ENCODE results near the gene ADAMTS3.
"Not testable (repeated sequence)": the region's sequence is repeated elsewhere in the genome, so short reads cannot be mapped to it uniquely, and the experiment has no call there.

ADAMTS3 gene

DNA sequence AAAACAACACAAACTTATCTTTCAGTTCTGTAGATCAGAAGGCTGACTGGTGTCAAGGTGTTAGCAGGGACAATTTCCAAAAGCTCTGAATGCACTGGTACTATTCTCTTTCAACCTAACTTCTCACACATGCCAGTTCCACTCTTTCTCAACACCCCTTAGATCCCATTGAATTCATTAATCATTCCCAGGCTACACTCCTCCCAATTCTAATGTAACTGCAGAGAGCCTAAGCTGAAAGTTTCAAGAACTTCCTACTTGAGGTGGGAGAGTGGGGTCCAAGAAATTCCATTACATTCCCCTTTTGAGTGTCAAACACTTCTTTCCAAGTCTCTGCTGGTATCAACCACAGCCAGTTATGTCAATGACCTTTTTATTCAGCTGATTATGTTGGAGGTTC, 142.0 kb downstream of the ADAMTS3 start:
- no peak overlapping the region for H3K4me3 ChIP-seq (replicated peaks in 1 of 2; ENCODE audit: low read depth in 2 of 2, low read length in 2 of 2)
- no peak for DNase-seq (ENCODE audit: low read depth in 2 of 2)
- TF ChIP-seq, protein P1, sequence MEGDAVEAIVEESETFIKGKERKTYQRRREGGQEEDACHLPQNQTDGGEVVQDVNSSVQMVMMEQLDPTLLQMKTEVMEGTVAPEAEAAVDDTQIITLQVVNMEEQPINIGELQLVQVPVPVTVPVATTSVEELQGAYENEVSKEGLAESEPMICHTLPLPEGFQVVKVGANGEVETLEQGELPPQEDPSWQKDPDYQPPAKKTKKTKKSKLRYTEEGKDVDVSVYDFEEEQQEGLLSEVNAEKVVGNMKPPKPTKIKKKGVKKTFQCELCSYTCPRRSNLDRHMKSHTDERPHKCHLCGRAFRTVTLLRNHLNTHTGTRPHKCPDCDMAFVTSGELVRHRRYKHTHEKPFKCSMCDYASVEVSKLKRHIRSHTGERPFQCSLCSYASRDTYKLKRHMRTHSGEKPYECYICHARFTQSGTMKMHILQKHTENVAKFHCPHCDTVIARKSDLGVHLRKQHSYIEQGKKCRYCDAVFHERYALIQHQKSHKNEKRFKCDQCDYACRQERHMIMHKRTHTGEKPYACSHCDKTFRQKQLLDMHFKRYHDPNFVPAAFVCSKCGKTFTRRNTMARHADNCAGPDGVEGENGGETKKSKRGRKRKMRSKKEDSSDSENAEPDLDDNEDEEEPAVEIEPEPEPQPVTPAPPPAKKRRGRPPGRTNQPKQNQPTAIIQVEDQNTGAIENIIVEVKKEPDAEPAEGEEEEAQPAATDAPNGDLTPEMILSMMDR (IDR thresholded peaks at IDR 0.05; ENCODE audit: low read depth, low read length) = no peak

DNA sequence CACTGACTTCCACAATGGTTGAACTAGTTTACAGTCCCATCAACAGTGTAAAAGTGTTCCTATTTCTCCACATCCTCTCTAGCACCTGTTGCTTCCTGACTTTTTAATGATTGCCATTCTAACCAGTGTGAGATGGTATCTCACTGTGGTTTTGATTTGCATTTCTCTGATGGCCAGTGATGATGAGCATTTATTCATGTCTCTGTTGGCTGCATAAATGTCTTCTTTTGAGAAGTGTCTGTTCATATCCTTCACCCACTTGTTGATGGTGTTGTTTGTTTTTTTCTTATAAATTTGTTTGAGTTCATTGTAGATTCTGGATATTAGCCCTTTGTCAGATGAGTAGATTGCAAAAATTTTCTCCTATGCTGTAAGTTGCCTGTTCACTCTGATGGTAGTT, 143.1 kb downstream of the ADAMTS3 start:
- not testable (repeated sequence) for H3K4me3 ChIP-seq (replicated peaks in 1 of 2; ENCODE audit: low read depth in 2 of 2, low read length in 2 of 2); DNase-seq (ENCODE audit: low read depth in 2 of 2)

DNA sequence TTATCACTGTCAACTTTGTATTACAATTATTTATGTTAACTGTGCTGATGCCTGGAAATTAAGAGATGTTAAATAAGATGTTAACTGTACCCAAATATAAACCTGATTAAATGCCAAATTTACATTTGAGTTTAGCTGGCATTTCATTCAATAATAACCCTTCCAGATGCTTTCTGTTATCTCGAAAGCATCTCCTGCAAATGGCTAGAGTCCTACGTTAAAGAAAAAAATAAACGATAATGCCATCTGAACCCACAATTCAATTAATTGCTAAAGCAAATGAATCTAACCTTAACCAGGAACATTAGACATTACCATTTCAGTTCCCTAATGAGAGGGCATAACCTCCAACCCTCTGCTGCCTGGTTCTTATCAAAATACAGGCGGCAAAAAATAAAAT, 145.0 kb downstream of the ADAMTS3 start:
- TF ChIP-seq, protein P1 (IDR thresholded peaks at IDR 0.05; ENCODE audit: low read depth, low read length) = no peak
- no peak overlapping the region for H3K4me3 ChIP-seq (replicated peaks in 1 of 2; ENCODE audit: low read depth in 2 of 2, low read length in 2 of 2)
- no peak for DNase-seq (ENCODE audit: low read depth in 2 of 2)

DNA sequence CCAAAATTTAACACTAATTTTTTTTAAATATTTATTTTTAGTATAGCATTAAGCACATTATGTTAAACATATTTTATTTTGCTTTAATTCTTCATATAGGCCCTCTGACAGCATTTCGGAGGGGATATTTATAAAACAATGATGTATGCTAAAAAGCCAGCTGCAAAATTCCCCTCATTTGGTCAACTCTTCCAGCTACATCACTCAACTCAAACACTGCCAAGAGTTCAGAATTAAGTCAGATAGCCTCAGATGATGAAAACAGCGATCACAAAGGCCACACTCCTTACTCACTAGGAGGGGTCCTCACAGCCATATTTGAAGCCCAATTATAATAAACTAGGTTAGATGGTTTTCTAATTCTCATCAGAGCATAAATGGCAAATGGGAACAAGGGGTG, 146.6 kb downstream of the ADAMTS3 start:
- TF ChIP-seq, protein P1 (IDR thresholded peaks at IDR 0.05; ENCODE audit: low read depth, low read length) = no peak
- DNase-seq (ENCODE audit: low read depth in 2 of 2) = no peak
- H3K4me3 ChIP-seq (replicated peaks in 1 of 2; ENCODE audit: low read depth in 2 of 2, low read length in 2 of 2) = no peak overlapping the region

DNA sequence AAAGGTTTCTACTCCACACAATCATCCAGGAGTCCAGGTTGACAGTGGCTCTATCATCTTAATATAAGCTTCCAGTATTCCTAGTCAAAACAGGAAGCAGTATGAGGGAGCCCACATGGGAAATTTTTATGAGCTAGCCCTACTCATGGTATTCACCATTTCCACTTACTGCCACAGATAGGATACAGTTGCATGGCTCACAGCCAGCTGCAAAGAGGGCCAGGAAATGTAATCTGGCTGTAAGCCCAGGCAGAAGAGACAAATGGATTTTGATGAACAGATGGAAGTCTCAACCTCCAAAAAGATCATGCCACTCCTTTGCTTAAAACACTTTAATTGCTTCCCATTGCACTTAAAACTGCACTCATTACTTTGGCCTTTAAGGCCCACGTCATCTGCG, 150.6 kb downstream of the ADAMTS3 start:
- TF ChIP-seq, protein P1 (IDR thresholded peaks at IDR 0.05; ENCODE audit: low read depth, low read length) = no peak
- DNase-seq (ENCODE audit: low read depth in 2 of 2) = peak; percentile 65 to 84
- no peak overlapping the region for H3K4me3 ChIP-seq (replicated peaks in 1 of 2; ENCODE audit: low read depth in 2 of 2, low read length in 2 of 2)

DNA sequence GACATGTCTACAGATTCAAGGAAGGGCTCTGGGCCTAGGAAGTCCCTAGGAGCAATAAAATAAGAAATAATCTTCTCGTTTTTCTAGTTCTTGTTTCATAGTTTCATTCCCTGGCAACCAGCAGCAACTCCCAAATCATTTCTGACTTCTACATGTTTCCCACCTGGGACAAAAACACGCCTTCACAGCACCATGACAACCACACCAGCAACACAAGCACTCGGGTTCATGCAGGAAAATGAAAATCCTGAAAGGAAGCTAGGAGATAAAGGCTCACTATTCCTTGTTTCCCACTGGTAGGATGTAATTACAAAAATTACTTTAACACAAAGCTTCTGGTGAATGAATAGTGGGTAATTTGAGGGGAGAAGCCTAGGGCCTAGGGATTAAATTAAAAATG, 158.9 kb downstream of the ADAMTS3 start:
- H3K4me3 ChIP-seq (replicated peaks in 1 of 2; ENCODE audit: low read depth in 2 of 2, low read length in 2 of 2) = no peak overlapping the region
- TF ChIP-seq, protein P1 (IDR thresholded peaks at IDR 0.05; ENCODE audit: low read depth, low read length) = no peak
- DNase-seq (ENCODE audit: low read depth in 2 of 2) = no peak

DNA sequence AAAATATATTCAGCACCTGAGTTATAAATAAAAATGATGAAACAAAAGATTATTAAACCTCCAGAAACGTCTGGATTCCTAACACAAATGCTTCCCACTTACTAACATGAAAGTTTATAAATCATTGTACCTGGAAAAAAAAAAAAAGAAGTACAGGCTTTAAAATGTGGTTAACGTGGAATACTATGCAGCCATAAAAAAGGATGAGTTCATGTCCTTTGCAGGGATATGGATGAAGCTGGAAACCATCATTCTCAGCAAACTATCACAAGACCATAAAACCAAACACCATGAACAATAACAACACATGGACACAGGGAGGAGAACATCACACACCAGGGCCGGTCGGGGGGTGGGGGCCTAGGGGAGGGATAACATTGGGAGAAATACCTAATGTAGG, 160.5 kb downstream of the ADAMTS3 start:
- DNase-seq (ENCODE audit: low read depth in 2 of 2) = no peak
- TF ChIP-seq, protein P1 (IDR thresholded peaks at IDR 0.05; ENCODE audit: low read depth, low read length) = no peak
- H3K4me3 ChIP-seq (replicated peaks in 1 of 2; ENCODE audit: low read depth in 2 of 2, low read length in 2 of 2) = no peak overlapping the region
